Stimulated activated CD4-positive, alpha-beta T cell treated with anti-CD3 and anti-CD28 coated beads, TNF-alpha, amount 100 ng/mL, for 4 hours (primary cell): Measurements from ENCODE around the gene RHOT2.

Experiments
- DNase-seq, 3 experiments: peaks; one replicate each; pipeline ENCODE4 v3.0.0-alpha.2; 2020; ENCODE audit warnings: low read depth in 3 of 3

The RHOT2 gene

GRCh38 chr16:667780-668518 lies at the start of gene RHOT2:
Gene RHOT2 (plus strand): TSS chr16:668132. CDS start chr16:668200, 68 bp downstream.
- DNase-seq = peak; percentile 83 to 91 (median 86)

DNA sequence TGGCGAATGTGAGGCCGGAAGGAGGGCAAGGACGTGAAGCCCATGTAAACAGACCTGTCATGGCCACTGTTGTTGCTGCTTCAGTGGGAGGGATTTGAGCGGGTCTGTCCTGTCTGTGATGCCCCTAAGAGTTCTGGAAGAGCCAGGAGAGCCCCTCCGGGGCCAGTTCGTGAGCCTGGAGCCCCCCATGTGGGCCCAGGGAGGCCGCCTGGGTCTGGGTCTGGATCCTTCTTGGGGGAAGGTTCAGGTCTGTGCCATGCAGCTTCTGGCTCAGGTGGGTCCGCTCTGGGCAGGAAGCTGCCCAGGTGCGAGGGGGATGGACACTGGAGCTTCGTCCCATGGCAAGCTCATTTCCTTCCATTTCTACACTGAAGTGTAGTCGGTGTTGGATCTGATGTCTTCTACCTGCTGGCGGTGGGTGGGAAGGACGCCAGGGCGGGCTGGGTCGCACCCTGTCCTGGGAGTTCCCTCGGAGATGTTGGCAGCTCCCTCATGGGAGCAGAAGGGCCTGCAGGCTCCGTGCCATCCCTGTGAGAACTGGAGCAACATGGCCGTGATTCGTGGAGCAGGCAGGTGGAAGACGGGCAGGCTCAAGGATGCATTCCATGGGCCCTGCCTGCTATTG lies 48.3 kb upstream of the RHOT2 start:
- no peak for DNase-seq

- no peak for DNase-seq
Observed at GRCh38 chr16:620700-621525, 47.0 kb upstream of the RHOT2 start.

GRCh38 chr16:621526-622105 lies 46.3 kb upstream of the RHOT2 start:
- no peak for DNase-seq

GRCh38 chr16:622920-623280 lies 45.0 kb upstream of the RHOT2 start:
- DNase-seq = no peak

- no peak for DNase-seq
Observed at GRCh38 chr16:624526-625070, 43.3 kb upstream of the RHOT2 start.

DNA sequence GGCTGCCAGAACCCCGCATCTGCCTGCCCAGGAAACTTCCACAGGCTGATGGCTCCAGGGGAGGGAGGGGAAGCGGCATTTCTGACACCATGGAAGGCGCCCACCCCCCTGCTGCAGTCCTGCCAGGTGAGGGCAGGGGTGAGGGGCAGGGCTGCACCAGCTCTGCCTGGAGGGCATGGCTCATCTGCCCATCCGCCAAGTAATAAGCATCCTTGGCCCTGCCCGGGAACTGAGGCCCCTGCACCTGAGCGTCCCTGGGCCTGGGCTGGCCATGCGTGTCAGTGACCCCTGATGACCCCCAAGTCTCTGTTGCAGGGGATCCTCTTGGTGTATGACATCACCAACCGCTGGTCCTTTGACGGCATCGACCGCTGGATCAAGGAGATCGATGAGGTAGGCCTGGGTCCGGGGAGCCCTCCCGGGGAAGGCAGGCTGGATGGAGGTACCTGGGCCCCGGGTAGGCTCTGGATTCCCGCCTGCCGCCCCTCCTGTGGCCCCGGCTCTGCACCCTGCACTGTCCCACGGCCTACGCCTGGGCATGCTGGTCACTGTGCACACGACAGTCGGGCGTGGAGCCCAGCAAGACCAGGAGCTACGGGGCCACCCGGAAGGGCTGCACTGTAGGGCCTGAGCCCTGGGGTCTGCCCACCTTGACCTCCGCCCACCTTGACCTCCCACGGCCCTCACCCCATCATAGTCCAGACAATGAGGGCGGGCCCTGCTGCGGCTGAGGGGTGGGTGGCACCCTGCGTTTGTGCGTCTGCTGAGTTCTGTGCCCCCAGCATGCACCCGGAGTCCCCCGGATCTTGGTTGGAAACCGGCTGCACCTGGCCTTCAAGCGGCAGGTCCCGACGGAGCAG lies 42.6 kb upstream of the RHOT2 start:
- no peak for DNase-seq

- DNase-seq = no peak
Observed at GRCh38 chr16:625977-626765, 41.8 kb upstream of the RHOT2 start.

DNA sequence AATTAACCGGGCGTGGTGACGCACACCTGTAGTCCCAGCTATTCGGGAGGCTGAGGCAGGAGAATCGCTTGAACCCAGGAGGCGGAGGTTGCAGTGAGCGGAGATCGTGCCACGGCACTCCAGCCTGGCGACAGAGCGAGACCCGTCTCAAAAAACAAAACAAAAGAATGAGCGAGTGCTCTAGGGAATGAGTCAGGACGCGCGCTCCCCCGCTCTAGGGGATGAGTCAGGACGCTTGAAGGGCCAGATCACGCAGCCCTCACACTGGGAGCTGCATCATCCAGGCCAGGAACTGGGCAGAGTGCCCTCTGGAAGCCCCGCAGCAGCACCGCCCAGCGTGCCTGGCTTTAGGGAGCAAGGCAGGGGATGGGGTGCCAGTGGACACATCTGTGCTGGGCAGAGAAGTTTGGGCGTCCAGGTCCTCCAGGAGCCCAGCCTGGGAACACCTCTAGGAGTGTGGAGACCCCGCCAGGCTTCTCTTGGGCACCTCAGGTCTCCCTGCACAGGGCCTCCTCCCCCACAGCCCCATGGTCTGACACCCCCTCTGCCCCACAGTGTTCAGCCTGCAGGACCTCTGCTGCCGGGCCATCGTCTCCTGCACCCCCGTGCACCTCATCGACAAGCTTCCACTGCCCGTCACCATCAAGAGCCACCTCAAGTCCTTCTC lies 41.0 kb upstream of the RHOT2 start:
- no peak for DNase-seq

GRCh38 chr16:627454-628239 lies 40.3 kb upstream of the RHOT2 start:
- DNase-seq = no peak

DNA sequence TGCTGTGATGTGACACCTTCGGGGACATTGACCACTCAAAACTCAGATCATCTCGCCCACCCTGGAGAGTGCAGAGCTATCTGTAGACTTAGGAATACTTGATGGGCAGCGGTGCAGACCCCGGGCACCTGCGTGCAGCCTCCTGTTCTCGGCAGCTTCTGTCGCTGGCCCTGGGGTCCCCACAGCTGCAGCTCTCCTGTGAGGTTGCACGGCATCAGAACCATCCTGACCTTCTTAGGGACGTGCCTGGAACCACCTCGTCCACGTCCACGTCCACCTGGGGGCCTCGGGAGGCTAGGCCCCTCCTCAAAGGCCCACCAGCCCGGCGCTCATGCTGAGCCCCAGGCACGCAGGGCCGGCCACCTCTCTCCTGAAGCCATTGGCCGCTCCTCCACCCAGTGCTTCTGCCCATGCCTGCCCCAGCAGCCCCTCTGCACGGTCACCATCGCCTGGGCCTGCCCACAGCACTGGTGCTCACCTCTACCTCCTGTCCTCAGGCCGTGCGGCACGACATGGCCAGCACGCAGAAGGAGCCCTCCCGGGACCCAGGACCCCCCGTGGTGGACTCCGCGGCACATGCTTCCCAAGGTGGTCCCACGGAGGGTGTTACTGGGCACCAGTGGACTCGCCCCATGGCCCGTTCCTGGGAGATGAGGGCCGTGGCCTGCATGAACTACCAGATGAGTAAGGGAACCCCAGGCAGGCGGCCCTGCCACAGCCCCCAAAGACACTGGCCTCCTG lies 39.4 kb upstream of the RHOT2 start:
- DNase-seq = no peak

DNA sequence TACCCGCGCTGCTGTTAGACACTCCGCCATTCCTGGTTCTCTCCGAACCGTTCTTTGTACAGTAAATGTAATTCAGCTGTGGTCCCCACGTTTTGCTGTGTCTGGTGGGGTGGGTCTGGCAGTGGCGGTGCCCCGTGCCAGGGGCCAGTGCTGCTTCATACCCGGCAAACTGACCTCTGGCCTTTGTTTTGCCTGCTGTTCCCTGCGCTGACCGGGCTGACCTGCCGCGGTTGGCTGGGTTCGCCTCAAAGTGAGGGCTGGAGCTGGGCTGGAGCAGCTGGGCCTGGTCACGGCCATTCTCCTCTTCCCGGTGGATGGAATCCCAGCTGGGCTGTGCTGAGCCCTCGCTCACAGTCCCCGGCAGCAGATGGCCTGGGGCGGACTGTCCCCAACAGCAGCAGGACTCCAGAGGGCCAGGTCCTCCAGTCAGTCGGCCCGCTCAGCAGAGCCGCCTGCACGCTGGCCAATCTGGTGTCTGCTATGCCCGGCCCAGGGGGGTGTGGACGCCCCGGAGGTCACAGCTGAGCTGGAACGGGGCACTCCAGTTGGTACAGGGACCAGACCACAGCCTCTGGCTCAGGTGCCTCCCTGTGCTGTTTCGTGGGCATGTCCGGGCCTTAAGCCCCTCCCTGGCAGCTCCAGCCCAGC lies 38.6 kb upstream of the RHOT2 start:
- DNase-seq = no peak

DNA sequence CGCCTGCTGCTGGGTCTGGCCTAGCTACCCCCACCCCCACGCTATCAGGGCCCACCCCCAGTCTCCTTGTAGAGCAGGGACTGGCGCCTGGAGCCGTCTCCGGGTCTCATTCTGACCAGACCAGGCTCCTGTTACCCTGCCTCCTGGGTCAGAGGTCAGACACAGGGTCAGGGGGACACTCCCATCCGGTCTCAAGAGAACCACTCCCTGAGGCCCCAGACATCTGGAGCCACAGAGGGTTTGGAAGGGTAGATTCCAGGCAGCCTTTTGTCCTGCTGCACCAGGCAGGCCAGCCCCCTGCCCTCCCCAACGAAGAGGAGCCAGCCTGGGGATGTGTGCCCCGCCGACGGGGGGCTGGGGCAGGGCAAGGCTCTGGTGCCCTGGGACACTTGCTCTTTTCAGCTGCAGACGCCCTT lies 38.1 kb upstream of the RHOT2 start:
- DNase-seq = no peak

DNA sequence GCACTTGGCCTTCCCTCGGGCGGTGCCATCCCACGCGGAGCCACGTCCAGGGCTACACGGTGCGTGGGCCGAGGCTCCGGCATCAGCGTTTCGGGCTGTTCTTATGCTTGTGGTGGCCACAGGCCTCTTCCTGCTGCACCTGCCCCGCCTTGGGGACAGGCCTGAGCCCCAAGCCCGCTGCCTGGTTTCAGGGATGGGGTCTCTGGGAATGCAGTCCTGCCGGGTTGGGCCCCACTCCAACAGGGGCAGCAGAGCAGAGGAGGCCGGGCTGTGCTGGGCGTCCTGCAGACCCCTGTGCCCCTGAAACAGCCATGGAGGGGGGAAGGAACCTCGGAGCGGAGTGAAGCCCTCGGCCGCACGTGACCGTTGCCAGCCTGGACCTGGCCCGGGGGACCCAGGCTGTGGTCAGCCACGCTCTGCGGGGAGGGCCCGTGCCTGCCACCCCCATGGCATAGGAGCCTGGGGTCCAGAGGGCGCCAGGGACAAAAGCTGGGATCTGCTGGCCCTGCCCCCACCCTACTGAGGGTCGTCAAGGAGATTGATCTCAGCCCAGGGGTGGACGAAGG lies 37.6 kb upstream of the RHOT2 start:
- DNase-seq = no peak

GRCh38 chr16:630815-631405 lies 37.0 kb upstream of the RHOT2 start, which contains the start of gene WFIKKN1:
Gene WFIKKN1 (plus strand): TSS chr16:630985. CDS start chr16:631254, 269 bp downstream.
- DNase-seq = no peak

DNA sequence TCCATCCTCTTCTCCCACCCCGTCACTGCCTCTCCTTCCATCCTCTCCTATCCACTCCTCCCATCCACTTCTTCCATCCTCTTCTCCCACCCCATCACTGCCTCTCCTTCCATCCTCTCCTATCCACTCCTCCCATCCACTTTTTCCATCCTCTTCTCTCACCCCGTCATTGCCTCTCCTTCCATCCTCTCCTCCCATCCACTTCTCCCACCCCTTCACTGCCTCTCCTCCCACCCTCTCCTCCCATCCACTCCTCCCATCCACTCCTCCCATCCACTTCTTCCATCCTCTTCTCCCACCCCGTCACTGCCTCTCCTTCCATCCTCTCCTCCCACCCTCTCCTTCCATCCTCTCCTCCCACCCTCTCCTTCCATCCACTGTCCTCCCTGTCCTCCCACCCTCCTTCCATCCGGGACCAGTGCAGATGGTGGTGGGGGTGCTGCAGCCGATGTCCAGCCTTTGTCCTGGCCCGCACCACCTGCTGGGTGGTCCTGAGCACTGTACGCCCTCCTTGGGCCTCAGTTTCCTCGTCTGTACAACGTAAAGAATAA lies 36.0 kb upstream of the RHOT2 start:
- no peak for DNase-seq
